Activated B cell treated with CpG ODN at 0.5 μM for 24 hours (primary cell): Measurements from ENCODE around the gene AMPD3. TPM values are rescaled to one million over a fixed set of nuclear protein-coding genes. Genes with fewer than 3 reads are reported as not detected.

Experiments
- ATAC-seq: fragments of 200-7000 bp; cut with Tn5 transposase; one replicate; pipeline ENCODE4 v1.10.0; 2021; ENCODE audit warnings: low read depth, mild to moderate bottlenecking, moderate library complexity
- CTCF ChIA-PET: fragments of 350-600 bp; sonication (Branson Sonifier 250); formaldehyde crosslinking; loops from one replicate; lab custom pipeline; 2021; ENCODE audit warnings: antibody characterized with exemption; lab: Charles Lee
- POLR2A ChIA-PET: fragments of 350-600 bp; sonication (Branson Sonifier 250); formaldehyde crosslinking; loops from one replicate; lab custom pipeline; 2021; ENCODE audit warnings: antibody characterized with exemption; lab: Charles Lee
- DNase-seq: peaks from one replicate; pipeline ENCODE4 v3.0.0; 2022
- H3K27ac Mint-ChIP-seq: one replicate; pipeline ENCODE4 v1.8.0; 2020; ENCODE audit warnings: mixed read lengths
- H3K27me3 Mint-ChIP-seq: one replicate; pipeline ENCODE4 v1.8.0; 2021; ENCODE audit warnings: mixed read lengths
- H3K36me3 Mint-ChIP-seq: one replicate; pipeline ENCODE4 v1.8.0; 2021; ENCODE audit warnings: low read depth, mixed read lengths
- H3K4me1 Mint-ChIP-seq: one replicate; pipeline ENCODE4 v1.8.0; 2021; ENCODE audit warnings: mixed read lengths
- H3K4me3 Mint-ChIP-seq: one replicate; pipeline ENCODE4 v1.8.0; 2020; ENCODE audit warnings: mild to moderate bottlenecking, mixed read lengths
- H3K9me3 Mint-ChIP-seq: one replicate; pipeline ENCODE4 v1.8.0; 2020; ENCODE audit warnings: mixed read lengths
- intact Hi-C: fragments of 100-400 bp; cut with micrococcal nuclease; formaldehyde crosslinking; loops from one replicate; pipeline ENCODE4 v1.15.1; 2024
- total RNA-seq: library from RNA; stranded (reverse); gene quantifications from 2 replicates; pipeline ENCODE4 v1.2.3, GENCODE V29; 2022
- TF ChIP-seq, protein P1 (sequence below): fragments of 200-600 bp; IDR thresholded peaks from one replicate; pipeline ENCODE4 v1.8.0; 2022; ENCODE audit warnings: antibody characterized with exemption, mild to moderate bottlenecking

The AMPD3 gene
- total RNA-seq, 1 donor from 2014 or later: 116 TPM

DNA sequence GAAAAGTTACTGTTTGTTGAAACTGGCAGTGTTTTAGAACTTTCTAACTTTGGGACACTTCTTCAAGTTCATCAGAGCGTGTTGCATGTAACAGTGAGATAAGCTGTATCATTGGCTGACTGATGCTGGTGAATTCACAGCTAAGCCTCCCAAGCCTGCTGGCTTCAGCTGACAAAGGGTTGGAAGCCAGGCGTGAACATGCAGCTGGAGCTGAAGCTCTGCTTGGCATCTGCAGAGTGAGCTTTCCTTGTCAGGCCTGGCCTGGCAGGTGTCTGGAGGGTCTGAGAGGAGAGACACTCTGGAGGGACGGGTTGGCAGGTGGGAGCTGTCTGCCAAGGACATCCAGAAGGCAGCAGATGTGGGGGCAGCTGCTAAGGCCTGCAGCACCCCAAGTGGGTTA, 1.5 kb downstream of the AMPD3 start:
- Mint-ChIP-seq H3K27ac (peak overlapping the region; percentile 96), H3K9me3 (no peaks in the 10 kb centered on the region), H3K27me3 (no peaks in the 10 kb centered on the region), H3K36me3 (peaks cover 19% of the 10 kb centered on the region), H3K4me3 (peak overlapping the region; percentile 87), H3K4me1 (peaks cover 96% of the 10 kb centered on the region)
- no peak for DNase-seq
- ChIA-PET CTCF (interaction anchor here (0.5 to 4.4 kb wide), 5 partner anchors 14 to 85 kb away, joined by 3 to 32 read pairs (median 7); partner anchors contain the start of gene RNF141), POLR2A (interaction anchor here (0.7 to 11.5 kb wide), 18 partner anchors 8 to 352 kb away, joined by 3 to 219 read pairs (median 7); partner anchors contain the start of genes EIF4G2 and RNF141)
- TF ChIP-seq, protein P1, sequence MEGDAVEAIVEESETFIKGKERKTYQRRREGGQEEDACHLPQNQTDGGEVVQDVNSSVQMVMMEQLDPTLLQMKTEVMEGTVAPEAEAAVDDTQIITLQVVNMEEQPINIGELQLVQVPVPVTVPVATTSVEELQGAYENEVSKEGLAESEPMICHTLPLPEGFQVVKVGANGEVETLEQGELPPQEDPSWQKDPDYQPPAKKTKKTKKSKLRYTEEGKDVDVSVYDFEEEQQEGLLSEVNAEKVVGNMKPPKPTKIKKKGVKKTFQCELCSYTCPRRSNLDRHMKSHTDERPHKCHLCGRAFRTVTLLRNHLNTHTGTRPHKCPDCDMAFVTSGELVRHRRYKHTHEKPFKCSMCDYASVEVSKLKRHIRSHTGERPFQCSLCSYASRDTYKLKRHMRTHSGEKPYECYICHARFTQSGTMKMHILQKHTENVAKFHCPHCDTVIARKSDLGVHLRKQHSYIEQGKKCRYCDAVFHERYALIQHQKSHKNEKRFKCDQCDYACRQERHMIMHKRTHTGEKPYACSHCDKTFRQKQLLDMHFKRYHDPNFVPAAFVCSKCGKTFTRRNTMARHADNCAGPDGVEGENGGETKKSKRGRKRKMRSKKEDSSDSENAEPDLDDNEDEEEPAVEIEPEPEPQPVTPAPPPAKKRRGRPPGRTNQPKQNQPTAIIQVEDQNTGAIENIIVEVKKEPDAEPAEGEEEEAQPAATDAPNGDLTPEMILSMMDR: no peak
- ATAC-seq: peak; percentile 6
- intact Hi-C loops: loop anchor here (1.0 to 10.0 kb wide), 11 partner anchors 33 to 1772 kb away; partner anchors contain the start of genes RNF141, RPL27A, SWAP70 and TMEM41B

DNA sequence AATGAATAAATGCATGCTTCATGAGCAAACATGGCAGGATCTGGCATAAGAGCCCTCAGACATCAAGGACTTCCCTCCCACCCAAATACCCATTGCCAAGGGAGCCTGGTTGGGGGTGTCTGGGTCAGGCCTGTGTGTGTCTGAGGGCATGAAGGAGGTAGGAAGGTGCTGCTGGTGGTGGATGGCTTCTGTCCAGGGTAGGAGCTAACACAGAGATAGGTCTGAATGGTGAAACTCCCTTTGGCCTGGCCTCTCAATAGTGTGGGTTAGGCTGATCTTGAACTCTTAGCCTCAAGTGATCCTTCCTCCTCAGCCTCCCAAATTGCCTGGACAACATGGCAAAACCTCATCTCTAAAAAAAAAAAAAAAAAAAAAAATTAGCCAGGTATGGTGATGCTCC, 2.8 kb downstream of the AMPD3 start:
- POLR2A ChIA-PET: interaction anchor here (1.8 to 11.5 kb wide), 5 partner anchors 12 to 350 kb away, joined by 7 to 219 read pairs (median 20); partner anchors contain the start of genes EIF4G2 and RNF141
- H3K4me3 Mint-ChIP-seq: peak overlapping the region; percentile 87
- H3K27me3 Mint-ChIP-seq: no peaks in the 10 kb centered on the region
- ATAC-seq: no peak
- peaks cover 85% of the 10 kb centered on the region for H3K4me1 Mint-ChIP-seq
- DNase-seq: no peak
- peaks cover 33% of the 10 kb centered on the region for H3K36me3 Mint-ChIP-seq
- H3K9me3 Mint-ChIP-seq: no peaks in the 10 kb centered on the region
- TF ChIP-seq, protein P1: no peak
- CTCF ChIA-PET: interaction anchor here (1.0 to 4.0 kb wide), 3 partner anchors 15 to 83 kb away, joined by 3 to 16 read pairs (median 6); partner anchors contain the start of gene RNF141
- intact Hi-C loops: loop anchor here (2.0 to 10.0 kb wide), 9 partner anchors 143 to 1773 kb away; partner anchors contain the start of genes RPL27A, SWAP70, TMEM41B and TRIM66
- peak overlapping the region; percentile 96 for H3K27ac Mint-ChIP-seq

DNA sequence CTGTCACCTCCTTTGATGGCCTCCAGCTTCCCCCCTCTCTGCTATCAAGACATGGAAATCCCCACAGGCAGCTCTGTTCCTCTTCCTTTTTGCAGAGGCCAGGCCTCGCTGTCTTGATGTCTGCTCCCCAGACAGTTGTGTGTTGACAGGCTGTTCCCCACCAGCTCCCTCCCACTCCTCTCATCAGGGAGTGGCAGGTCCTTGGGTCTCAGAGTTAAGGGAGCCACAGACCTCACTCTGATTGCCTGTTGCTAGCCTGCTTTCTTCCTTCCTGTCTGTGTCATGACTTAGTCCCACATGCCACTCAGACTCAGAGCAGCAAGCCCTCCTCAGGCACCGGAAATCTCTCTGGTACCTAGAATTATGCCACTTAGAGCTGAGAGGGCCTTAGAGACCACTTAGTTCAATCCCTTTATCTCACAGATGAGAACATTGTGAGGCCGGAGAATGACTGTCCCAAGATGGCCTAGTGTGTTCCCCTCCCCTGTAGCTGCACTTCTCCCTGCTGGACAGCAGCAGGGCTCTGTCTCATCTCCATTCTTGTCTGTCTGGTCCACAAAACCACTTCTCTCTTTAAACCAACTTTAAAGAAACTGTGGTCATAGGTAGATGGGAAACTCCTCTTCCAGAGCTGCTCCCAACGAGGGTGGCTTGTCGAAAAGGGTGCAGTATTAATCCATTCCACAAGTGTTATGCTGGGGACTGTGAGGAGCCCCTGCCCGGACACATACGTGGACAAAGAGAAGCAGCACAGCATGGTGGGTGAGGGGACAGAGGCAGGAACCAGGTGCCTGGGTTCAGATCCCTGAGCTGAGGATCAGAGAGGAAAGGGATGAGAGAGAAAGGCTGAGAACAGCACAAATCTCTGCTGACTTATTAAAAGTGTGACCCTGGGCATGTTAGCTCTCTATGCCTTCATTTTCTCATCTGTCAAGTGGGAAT, 4.2 kb downstream of the AMPD3 start:
- intact Hi-C loops: loop anchor here (1.0 to 10.0 kb wide), 13 partner anchors 8 to 1774 kb away; partner anchors contain the start of genes RPL27A, SWAP70, TMEM41B and TRIM66
- ChIA-PET CTCF (interaction anchor here (0.8 to 2.1 kb wide), 8 partner anchors 17 to 82 kb away, joined by 3 to 8 read pairs (median 3); partner anchors contain the start of gene RNF141), POLR2A (interaction anchor here (0.7 to 11.5 kb wide), 18 partner anchors 8 to 398 kb away, joined by 3 to 219 read pairs (median 4); partner anchors contain the start of genes CTR9, EIF4G2, RNF141 and ZBED5)
- Mint-ChIP-seq H3K36me3 (peaks cover 47% of the 10 kb centered on the region), H3K27me3 (no peaks in the 10 kb centered on the region), H3K27ac (peak overlapping the region; percentile 96), H3K4me3 (peak overlapping the region; percentile 87), H3K4me1 (peaks cover 74% of the 10 kb centered on the region), H3K9me3 (no peaks in the 10 kb centered on the region)
- TF ChIP-seq, protein P1: no peak
- peak; percentile 54 for DNase-seq
- ATAC-seq: peak; percentile 62

DNA sequence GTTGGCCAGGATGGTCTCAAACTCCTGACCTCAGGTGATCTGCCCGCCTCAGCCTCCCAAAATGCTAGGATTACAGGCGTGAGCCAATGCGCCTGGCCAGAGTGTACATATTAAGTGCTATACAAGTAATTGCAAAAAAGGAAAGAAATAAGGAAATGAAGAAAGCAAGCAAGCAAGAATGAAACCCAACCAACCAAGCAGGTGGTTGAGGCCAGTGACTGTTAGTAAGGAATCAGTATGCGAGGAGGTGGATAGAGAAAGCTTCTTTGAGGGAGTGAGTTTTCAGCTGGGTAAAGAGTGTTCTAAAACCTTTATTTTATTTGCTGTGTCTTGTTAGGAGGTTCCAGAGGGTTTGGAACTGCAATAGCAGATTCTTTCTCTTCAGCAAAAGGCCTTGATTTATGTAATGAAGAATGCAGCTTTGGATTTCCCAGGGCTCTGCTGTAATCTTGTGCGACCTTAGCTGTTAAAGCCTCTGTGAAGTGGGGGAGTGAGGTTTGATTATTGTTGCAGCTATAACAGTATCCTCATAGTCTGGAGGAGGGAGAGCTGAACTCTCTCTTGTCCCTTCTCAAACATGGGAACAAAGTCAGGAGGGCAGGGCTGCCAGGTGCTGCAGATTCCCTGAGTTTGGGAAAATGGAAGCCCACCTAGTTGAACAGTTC, 5.7 kb downstream of the AMPD3 start:
- H3K4me3 Mint-ChIP-seq: peak overlapping the region; percentile 77
- POLR2A ChIA-PET: interaction anchor here (0.8 to 11.5 kb wide), 9 partner anchors 9 to 349 kb away, joined by 3 to 219 read pairs (median 9); partner anchors contain the start of genes CTR9, EIF4G2 and RNF141
- no peak for DNase-seq
- peaks cover 66% of the 10 kb centered on the region for H3K4me1 Mint-ChIP-seq
- H3K27me3 Mint-ChIP-seq: no peaks in the 10 kb centered on the region
- peak overlapping the region; percentile 83 for H3K27ac Mint-ChIP-seq
- CTCF ChIA-PET: interaction anchor here (0.7 to 2.9 kb wide), 8 partner anchors 9 to 563 kb away, joined by 3 to 15 read pairs (median 3); no protein-coding TSS in a partner anchor
- peak; percentile 7 for ATAC-seq
- no peaks in the 10 kb centered on the region for H3K9me3 Mint-ChIP-seq
- TF ChIP-seq, protein P1: no peak
- intact Hi-C loops: loop anchor here (1.0 kb wide), 1 partner anchor 17 kb away; no protein-coding TSS in a partner anchor
- peaks cover 62% of the 10 kb centered on the region for H3K36me3 Mint-ChIP-seq
